Vagina (tissue), 2 donors: ENCODE results near the gene RADIL. TPM values are rescaled to one million over a fixed set of nuclear protein-coding genes. Genes with fewer than 3 reads are reported as not detected.

ENCODE experiments used
- DNase-seq, 2 donors: peaks; one replicate each; pipeline ENCODE4 v3.0.0-alpha.2; 2017; ENCODE audit errors: extremely low spot score in 2 of 2
- H3K27ac ChIP-seq: fragments of 200-600 bp; sonication (generic); one replicate; pipeline ENCODE4 v1.5.1; 2019
- H3K27me3 ChIP-seq: fragments of 200-600 bp; sonication (generic); one replicate; pipeline ENCODE4 v1.5.1; 2019
- H3K36me3 ChIP-seq, 2 donors: fragments of 200-600 bp; sonication (generic); one replicate each; pipeline ENCODE4 v1.5.1; 2017 to 2019
- H3K4me1 ChIP-seq: fragments of 200-600 bp; sonication (generic); one replicate; pipeline ENCODE4 v1.5.1; 2019
- H3K4me3 ChIP-seq, 2 donors: fragments of 200-600 bp; sonication (generic); 1 replicate in 1 of 2; 2 replicates in 1 of 2; pipeline ENCODE4 v1.5.1; 2016 to 2019
- H3K9me3 ChIP-seq: fragments of 200-600 bp; sonication (generic); one replicate; pipeline ENCODE4 v1.5.1; 2019
- POLR2A ChIP-seq, 2 donors: fragments of 450-650 bp; IDR thresholded peaks; one replicate each; pipeline ENCODE4 v1.6.1; 2017; ENCODE audit warnings: antibody characterized with exemption in 2 of 2, mild to moderate bottlenecking in 2 of 2, moderate library complexity in 2 of 2
- POLR2AphosphoS5 ChIP-seq, 2 donors: sonication (generic); formaldehyde crosslinking; IDR thresholded peaks; one replicate each; pipeline ENCODE4 v1.9.0; 2017; ENCODE audit warnings: antibody characterized with exemption in 2 of 2, mild to moderate bottlenecking in 2 of 2, low read depth in 1 of 2; ENCODE audit not compliant: insufficient read depth in 1 of 2
- intact Hi-C: fragments of 100-400 bp; cut with DNase I; formaldehyde crosslinking; loops from one replicate; pipeline ENCODE4 v1.15.1; 2023
- total RNA-seq: library from RNA; depleted of rRNA; stranded (reverse); fragments of >200 nt; gene quantifications from one replicate; pipeline ENCODE4 v1.2.3, GENCODE V29; 2016
- TF ChIP-seq, protein P1 (sequence below), 3 experiments: fragments of 450-650 bp in 2 of 3; fragments of 200-600 bp in 1 of 3; sonication (generic) in 1 of 3; IDR thresholded peaks; one replicate each; pipeline ENCODE4 v1.5.1; 2017 to 2019; ENCODE audit warnings: antibody characterized with exemption in 3 of 3, mild to moderate bottlenecking in 2 of 3, moderate library complexity in 2 of 3

The RADIL gene
- total RNA-seq, 1 donor from 2014 or later, result 16.5 TPM

DNA sequence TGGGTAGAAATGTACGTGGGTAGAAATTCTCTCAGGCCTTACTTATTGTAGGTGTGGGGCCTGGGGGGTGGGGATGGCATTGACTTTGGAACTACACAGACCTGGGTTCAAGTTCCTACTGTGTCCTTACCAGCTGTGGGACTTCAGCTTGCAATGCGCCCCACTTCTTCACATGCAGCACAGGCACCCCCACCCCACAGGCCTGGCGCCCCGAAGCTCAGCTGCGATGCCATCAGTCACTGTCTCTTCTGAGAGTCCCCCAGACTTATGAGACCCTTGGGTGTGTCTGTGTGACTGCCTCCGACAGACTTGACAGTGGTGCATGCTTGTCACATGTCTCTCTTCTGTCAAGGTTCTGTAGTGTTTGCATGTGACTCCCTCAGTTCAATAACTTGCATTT is 111.2 kb downstream of the RADIL start:
- H3K27ac ChIP-seq, result no peak overlapping the region
- TF ChIP-seq POLR2AphosphoS5 (IDR thresholded peaks at IDR 0.05; ENCODE audit: insufficient read depth in 1 of 2, low read depth in 1 of 2) (no peak), POLR2A (IDR thresholded peaks at IDR 0.05) (no peak)
- TF ChIP-seq, protein P1, sequence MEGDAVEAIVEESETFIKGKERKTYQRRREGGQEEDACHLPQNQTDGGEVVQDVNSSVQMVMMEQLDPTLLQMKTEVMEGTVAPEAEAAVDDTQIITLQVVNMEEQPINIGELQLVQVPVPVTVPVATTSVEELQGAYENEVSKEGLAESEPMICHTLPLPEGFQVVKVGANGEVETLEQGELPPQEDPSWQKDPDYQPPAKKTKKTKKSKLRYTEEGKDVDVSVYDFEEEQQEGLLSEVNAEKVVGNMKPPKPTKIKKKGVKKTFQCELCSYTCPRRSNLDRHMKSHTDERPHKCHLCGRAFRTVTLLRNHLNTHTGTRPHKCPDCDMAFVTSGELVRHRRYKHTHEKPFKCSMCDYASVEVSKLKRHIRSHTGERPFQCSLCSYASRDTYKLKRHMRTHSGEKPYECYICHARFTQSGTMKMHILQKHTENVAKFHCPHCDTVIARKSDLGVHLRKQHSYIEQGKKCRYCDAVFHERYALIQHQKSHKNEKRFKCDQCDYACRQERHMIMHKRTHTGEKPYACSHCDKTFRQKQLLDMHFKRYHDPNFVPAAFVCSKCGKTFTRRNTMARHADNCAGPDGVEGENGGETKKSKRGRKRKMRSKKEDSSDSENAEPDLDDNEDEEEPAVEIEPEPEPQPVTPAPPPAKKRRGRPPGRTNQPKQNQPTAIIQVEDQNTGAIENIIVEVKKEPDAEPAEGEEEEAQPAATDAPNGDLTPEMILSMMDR (IDR thresholded peaks at IDR 0.05), result no peak
- intact Hi-C loops, result no loop called here

DNA sequence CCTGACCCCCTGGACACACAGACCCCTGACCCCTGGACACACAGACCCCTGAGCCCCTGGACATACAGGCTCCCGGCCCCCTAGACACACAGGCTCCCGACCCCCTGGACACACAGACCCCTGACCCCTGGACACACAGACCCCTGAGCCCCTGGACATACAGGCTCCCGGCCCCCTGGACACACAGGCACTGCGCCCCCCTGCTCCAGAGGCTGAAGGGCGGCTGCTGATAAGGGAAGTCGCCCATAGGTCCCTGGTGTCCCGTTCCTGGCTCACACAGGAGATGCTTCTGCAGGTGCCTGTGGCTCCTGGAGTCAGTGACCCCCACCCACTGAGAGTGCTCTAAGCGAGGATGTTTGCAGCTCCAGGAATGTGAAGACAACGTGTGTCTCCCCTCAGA is 111.8 kb downstream of the RADIL start:
- no peak for DNase-seq
- no peaks in the 10 kb centered on the region for H3K36me3 ChIP-seq
- no peak overlapping the region for H3K27ac ChIP-seq
- peaks cover 21% of the 10 kb centered on the region for H3K4me1 ChIP-seq
- no peaks in the 10 kb centered on the region for H3K27me3 ChIP-seq
- no peaks in the 10 kb centered on the region for H3K9me3 ChIP-seq
- intact Hi-C loops, result no loop called here
- H3K4me3 ChIP-seq, result no peak overlapping the region
- TF ChIP-seq POLR2A (IDR thresholded peaks at IDR 0.05) (no peak), POLR2AphosphoS5 (IDR thresholded peaks at IDR 0.05; ENCODE audit: insufficient read depth in 1 of 2, low read depth in 1 of 2) (no peak)
- TF ChIP-seq, protein P1 (IDR thresholded peaks at IDR 0.05), result no peak

More for the DNA sequence above, 111.2 kb downstream of the RADIL start:
- no peak overlapping the region for H3K4me3 ChIP-seq
- H3K4me1 ChIP-seq, result peaks cover 26% of the 10 kb centered on the region
- no peaks in the 10 kb centered on the region for H3K27me3 ChIP-seq
- H3K9me3 ChIP-seq, result no peaks in the 10 kb centered on the region
- no peak for DNase-seq
- no peaks in the 10 kb centered on the region for H3K36me3 ChIP-seq

DNA sequence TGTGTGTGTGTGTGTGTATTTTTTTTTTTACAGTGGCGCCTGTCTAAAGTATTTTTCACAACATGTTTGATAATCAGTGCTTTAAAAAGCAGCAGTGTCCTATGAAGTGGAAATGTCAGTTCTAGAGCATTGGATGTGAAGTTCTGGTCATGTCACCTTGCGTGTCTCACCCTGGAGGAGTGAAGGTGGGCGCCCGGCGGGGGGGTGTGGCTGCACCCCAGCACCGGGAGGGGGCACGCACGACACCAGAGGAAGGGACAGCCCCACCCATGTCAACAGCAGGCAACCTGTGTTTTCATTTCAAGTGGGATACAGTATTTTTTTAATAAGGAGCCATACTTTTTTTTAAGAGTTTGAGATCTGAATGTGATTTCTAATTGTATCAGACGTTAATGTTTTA is 112.6 kb downstream of the RADIL start:
- Histone ChIP-seq H3K27ac (no peak overlapping the region), H3K9me3 (no peaks in the 10 kb centered on the region), H3K36me3 (no peaks in the 10 kb centered on the region), H3K27me3 (no peaks in the 10 kb centered on the region), H3K4me3 (no peak overlapping the region), H3K4me1 (peaks cover 12% of the 10 kb centered on the region)
- intact Hi-C loops, result no loop called here
- no peak for TF ChIP-seq POLR2A (IDR thresholded peaks at IDR 0.05)
- TF ChIP-seq POLR2AphosphoS5 (IDR thresholded peaks at IDR 0.05; ENCODE audit: insufficient read depth in 1 of 2, low read depth in 1 of 2), result no peak
- DNase-seq, result no peak

DNA sequence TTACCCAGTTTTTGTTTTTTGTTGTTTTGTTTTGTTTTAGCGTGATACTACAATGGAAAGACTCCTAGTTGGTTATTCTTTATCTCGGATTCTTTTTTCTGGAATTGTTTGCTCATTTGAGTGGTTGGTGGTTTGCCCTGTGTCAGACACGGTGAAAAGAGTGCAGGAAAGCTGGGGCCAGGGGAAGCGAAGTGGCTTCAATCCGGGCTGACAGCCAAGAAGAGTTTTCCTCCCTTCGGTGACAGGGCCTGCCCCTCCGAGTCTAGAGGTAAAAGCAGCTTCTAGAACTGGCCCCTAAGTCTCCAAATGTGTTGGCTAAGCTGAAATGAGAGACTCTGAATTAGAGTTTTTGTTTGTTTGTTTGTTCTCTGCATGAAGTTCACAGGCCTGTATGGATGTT is 113.8 kb downstream of the RADIL start:
- H3K36me3 ChIP-seq, result no peaks in the 10 kb centered on the region
- no peak for TF ChIP-seq POLR2A (IDR thresholded peaks at IDR 0.05)
- TF ChIP-seq, protein P1 (IDR thresholded peaks at IDR 0.05), result no peak
- no peak for TF ChIP-seq POLR2AphosphoS5 (IDR thresholded peaks at IDR 0.05; ENCODE audit: insufficient read depth in 1 of 2, low read depth in 1 of 2)
- no peaks in the 10 kb centered on the region for H3K27me3 ChIP-seq
- H3K4me3 ChIP-seq, result no peak overlapping the region
- intact Hi-C loops, result no loop called here
- DNase-seq, result no peak
- peaks cover 10% of the 10 kb centered on the region for H3K4me1 ChIP-seq
- H3K9me3 ChIP-seq, result no peaks in the 10 kb centered on the region
- no peak overlapping the region for H3K27ac ChIP-seq

DNA sequence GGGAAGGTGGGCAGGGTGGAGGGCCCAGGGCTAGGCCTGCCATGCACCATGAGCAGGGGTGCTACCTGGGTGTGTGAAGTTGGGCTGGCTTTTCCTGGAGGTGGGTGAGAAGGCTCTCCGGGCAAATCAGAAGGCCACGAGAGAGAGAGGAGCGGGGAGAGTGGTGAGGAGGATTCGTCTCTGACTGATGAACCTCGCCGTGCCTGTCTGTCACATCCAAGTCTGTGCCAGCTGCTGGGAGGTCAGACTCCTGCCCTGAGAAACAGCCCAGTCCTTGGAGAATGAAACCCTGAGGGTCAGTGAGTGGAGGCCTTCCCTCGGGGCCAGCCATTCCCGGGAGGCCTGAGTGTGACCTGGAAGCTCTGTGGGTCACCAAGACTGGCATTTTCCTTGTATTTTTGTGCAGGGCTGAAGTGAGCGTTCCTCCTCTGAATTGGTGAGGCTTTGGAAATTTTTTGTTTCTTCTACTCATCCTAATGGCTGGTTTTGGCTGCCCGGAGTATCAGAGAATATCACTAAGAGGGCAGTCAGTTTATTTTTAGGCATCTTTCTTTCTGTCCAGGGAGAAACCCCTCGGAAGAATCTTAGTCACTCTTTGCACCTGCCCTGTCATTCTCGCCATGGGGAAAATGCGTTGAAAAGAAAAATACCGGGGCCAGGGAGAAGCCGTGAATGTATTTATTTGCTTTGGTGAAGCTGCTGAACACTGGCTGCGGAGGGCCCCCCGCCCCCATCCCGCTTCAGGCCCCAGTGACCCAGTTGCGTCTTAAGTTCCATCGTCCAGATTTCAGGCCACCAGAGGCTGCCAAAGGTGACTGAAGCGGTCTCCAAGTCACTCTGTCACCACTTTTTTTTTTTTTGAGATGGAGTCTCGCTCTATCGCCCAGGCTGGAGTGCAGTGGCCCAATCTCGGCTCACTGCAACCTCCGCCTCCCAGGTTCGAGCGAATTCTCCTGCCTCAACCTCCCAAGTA is 114.6 kb downstream of the RADIL start:
- intact Hi-C loops, result no loop called here
- peak overlapping the region; percentile 7 for H3K27ac ChIP-seq
- H3K9me3 ChIP-seq, result no peaks in the 10 kb centered on the region
- peaks cover 2% of the 10 kb centered on the region for H3K4me1 ChIP-seq
- no peak for TF ChIP-seq POLR2AphosphoS5 (IDR thresholded peaks at IDR 0.05; ENCODE audit: insufficient read depth in 1 of 2, low read depth in 1 of 2)
- TF ChIP-seq POLR2A (IDR thresholded peaks at IDR 0.05), result no peak
- TF ChIP-seq, protein P1 (IDR thresholded peaks at IDR 0.05), result no peak
- no peaks in the 10 kb centered on the region for H3K27me3 ChIP-seq
- no peak for DNase-seq
- H3K4me3 ChIP-seq, result no peak overlapping the region
- peaks cover 0 to 6% of the 10 kb centered on the region in 2 donors for H3K36me3 ChIP-seq
